Islet of Langerhans (tissue), 1 donor: ENCODE results near the gene NDUFS3.
"Not testable (repeated sequence)": the region's sequence is repeated elsewhere in the genome, so short reads cannot be mapped to it uniquely, and the experiment has no call there.

ENCODE experiments used
- FAIRE-seq: peaks from one replicate; lab custom pipeline; 2011; peaks lifted over from hg19 to GRCh38; lab: Jason Lieb, UNC

The NDUFS3 gene

DNA sequence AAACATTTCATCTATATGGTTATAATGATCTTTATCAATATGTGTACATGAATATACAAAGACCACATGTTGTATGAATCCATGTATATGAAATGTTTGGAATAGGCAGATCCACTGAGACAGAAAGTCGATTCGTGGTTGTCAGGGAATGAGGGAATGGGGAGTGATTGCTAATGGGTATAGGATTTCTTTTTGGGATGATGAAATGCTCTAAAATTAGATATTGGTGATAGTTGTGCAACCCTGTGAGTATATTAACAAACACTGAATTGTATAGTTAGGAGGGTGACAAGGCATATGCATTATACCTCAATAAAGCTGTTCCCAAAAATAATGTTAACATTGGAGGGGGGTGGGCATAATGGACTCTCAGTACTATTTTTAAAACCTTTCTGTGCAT, 18.4 kb upstream of the NDUFS3 start:
- FAIRE-seq: no peak

DNA sequence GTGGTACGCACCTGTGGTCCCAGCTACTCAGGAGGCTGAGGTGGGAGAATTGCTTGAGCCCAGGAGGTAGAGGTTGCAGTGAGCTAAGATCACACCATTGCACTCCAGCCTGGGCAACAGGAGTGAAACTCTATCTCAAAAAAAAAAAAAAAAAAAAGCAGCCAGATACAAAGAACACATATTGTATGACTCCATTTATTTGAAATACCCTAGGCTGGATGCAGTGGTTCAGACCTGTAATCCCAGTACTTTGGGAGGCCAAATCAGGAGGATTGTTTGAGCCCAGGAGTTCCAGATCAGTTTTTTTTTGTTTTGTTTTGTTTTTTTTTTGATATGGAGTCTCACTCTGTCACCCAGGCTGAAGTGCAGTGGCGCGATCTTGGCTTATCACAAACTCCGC, 16.5 kb upstream of the NDUFS3 start:
- not testable (repeated sequence) for FAIRE-seq

DNA sequence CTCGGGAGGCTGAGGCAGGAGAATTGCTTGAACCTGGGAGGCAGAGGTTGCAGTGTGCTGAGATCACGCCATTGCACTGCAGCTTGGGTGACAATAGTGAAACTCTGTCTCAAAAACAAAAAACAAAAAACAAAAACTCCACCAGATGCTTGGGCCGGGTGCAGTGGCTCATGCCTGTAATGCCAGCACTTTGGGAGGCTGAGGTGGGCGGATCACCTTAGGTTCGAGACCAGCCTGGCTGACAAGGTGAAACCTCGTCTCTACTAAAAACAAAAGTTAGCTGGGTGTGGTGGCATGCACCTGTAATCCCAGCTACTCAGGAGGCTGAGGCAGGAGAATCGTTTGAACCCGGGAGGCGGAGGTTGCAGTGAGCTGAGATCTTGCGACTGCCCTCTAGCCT, 14.5 kb upstream of the NDUFS3 start:
- FAIRE-seq: not testable (repeated sequence)

- no peak for FAIRE-seq
These were observed 13.9 kb upstream of the NDUFS3 start for GRCh38 chr11:47564933-47565339.

DNA sequence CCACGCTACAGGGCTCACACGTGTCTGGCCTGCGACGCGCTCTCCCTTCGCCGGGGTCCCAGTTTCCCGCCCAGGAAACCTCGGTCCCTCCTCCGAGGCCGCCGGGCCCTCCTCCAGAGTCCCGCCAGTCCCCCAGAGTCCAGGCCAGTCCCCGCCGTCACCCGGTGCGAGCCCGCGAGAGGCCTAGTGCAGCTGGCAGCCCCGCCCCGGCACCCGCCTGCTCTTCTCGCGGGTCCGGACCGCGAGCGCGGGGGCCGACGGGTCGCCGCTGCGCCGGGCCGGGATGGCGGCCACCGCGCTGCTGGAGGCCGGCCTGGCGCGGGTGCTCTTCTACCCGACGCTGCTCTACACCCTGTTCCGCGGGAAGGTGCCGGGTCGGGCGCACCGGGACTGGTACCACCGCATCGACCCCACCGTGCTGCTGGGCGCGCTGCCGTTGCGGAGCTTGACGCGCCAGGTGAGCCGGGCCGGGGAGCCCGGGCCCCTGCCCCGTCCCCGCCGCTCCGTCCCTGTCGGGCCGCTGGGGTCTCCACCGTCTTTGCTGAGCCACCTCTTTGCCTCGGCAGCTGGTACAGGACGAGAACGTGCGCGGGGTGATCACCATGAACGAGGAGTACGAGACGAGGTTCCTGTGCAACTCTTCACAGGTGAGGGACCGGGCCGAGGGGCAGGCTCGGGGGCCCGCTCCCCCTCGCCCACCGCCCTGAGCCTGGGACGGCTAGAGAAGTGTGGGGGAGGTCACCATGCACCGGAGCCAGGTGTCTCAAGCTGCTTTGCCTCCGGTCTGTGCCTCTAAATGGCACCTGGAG, 13.3 kb upstream of the NDUFS3 start, which contains the start of gene PTPMT1:
PTPMT1 (plus strand) TSS at position 260 of the 809 bp plus-strand sequence; CDS start at position 284, 24 bp downstream.
- FAIRE-seq: no peak

DNA sequence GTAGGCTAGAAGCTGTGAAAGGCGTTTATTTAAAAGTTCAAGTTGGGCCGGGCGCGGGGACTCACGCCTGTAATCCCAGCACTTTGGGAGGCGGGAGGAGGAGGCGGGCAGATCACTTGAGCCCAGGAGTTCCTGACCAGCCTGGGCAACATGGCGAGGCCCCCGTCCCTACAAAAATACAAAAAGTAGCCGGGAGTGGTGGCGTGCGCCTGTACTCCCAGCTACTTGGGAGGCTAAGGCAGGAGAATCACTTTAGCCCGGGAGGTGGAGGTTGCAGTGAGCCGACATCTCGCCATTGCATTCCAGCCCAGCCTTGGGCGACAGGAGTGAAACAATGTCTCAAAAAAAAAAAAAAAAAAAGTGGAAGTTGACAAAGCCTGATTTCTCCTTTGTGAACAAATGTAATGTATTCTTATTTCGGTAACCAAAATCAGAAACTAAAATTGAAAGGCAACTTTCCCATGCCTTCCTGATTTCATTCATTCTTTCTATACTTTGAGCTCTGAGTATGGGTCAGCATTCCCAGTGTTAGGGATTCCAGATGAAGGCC, 12.7 kb upstream of the NDUFS3 start:
- no peak for FAIRE-seq

- FAIRE-seq: no peak
These were observed 9.2 kb upstream of the NDUFS3 start for GRCh38 chr11:47569646-47570045.

GRCh38 chr11:47570651-47571356, 8.1 kb upstream of the NDUFS3 start:
- FAIRE-seq: no peak

GRCh38 chr11:47571357-47571729, 7.5 kb upstream of the NDUFS3 start:
- no peak for FAIRE-seq

- no peak for FAIRE-seq
These were observed 7.0 kb upstream of the NDUFS3 start for GRCh38 chr11:47571895-47572294.

DNA sequence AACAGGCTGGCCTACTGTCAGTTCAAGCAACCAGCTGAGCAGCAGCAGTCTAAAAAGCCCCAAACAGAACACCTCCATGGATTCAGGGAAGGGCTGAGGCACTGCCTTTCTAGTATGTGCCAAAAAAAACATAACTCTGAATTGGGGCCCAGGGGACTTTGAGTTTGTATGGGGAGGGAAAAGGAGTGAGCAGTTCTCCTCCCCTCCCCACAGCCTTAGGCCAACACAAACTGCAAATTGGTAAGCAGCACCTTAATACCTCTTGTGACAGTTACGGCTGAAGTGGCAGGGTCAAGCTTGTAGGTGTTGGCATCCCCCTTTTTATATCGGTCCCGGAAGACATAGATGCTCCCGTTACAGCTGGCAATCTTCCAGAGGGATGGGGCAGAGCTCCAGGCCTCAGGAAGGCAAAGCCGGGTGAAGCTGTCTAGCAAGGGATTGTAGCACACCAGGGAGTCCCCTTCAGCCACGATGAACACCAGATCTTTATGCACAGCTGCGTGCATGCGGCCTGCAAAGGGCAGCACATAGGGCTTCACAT, 6.1 kb upstream of the NDUFS3 start:
- no peak for FAIRE-seq

- FAIRE-seq: no peak
These were observed 5.6 kb upstream of the NDUFS3 start for GRCh38 chr11:47573321-47573720.

- no peak for FAIRE-seq
These were observed 1.3 kb upstream of the NDUFS3 start for GRCh38 chr11:47577460-47578041.

GRCh38 chr11:47583844-47584243, 5.0 kb downstream of the NDUFS3 start:
- FAIRE-seq: no peak

GRCh38 chr11:47586098-47586855, 7.4 kb downstream of the NDUFS3 start, which contains the start of gene FAM180B:
Gene FAM180B, plus strand, starts transcription at chr11:47586678. Its CDS starts 91 bp downstream, at chr11:47586769.
- no peak for FAIRE-seq

GRCh38 chr11:47587039-47587716, 8.3 kb downstream of the NDUFS3 start:
- no peak for FAIRE-seq

- no peak for FAIRE-seq
These were observed 9.0 kb downstream of the NDUFS3 start for GRCh38 chr11:47587723-47588326.

DNA sequence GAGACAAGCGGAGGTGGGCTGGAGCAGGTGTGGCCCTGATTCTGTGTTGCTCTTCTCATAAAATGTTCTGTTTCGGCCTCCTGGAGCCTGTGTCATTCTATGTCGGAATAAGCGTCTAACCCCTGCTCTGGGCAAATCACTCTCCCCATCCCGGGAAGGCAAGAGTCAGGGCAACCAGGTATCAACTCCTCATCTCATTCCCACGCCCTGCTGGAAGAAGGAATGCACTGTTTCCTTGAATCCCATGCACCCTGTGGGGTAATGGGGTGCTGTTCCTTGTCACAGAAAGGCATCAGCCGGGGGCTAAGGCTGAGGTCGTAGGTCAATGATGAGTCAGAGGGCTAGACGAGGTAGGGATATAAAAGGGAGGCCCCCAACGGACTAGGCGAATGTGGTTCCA, 10.2 kb downstream of the NDUFS3 start:
- FAIRE-seq: no peak

DNA sequence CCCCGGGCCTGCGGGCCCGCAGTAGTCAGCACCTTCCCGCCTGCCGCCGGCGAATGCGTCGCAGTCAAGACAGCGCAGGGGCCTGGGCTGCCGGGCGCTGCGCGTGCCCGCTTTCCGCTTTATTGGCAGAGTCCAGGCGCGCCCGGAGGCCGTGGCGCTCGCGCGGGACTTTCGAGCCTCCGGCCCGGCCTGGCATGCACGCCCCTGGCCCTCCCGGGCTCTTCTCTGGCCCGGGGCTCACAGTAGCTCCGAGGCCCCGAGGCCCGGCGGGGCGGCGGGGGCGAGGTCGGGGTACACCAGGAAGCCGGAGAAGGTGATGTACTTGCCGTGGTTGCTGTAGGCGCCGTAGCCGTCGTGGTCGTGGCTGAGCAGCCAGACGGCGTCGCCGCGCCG, 10.7 kb downstream of the NDUFS3 start:
- no peak for FAIRE-seq

- FAIRE-seq: no peak
These were observed 11.3 kb downstream of the NDUFS3 start for GRCh38 chr11:47589977-47590861.
